Activated CD8-positive, alpha-beta memory T cell treated with anti-CD3 and anti-CD28 coated beads for 24 hours (primary cell): ENCODE data around the gene TGFB1.
"Not testable (repeated sequence)": the region's sequence is repeated elsewhere in the genome, so short reads cannot be mapped to it uniquely, and the experiment has no call there.

Experiments used
- DNase-seq: peaks from one replicate; pipeline ENCODE4 v3.0.0-alpha.2; 2020

Gene TGFB1

DNA sequence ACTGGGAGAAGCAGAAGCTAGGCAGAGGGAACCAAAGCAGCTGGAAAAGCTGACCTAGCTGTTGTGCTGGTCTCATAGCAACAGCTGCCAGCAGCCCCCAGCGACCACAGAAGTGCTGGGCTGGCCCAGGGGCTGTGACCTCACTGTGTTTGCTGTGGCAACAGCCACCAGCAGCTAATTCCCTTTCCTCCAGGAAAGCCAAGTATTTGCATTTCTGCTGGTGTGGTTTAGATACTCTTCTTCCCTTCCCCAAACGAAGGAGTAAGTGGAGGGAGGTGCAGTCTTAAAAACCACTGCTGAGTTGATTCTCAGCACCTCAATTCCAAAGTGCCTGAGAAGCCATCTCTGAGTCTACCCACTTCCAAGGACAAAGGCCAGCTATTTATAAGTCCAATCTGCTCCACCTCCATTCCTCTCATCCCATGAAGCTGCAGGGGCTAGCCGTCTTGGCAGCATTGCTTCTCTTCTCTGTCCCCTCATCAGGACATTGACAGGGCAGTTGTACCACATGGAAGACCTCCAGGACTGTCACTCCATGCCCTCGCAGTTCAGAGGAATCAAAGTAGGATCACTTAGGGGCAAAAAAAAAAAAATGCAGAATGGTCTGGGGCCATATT lies 55.3 kb downstream of the TGFB1 start:
- no peak for DNase-seq

DNA sequence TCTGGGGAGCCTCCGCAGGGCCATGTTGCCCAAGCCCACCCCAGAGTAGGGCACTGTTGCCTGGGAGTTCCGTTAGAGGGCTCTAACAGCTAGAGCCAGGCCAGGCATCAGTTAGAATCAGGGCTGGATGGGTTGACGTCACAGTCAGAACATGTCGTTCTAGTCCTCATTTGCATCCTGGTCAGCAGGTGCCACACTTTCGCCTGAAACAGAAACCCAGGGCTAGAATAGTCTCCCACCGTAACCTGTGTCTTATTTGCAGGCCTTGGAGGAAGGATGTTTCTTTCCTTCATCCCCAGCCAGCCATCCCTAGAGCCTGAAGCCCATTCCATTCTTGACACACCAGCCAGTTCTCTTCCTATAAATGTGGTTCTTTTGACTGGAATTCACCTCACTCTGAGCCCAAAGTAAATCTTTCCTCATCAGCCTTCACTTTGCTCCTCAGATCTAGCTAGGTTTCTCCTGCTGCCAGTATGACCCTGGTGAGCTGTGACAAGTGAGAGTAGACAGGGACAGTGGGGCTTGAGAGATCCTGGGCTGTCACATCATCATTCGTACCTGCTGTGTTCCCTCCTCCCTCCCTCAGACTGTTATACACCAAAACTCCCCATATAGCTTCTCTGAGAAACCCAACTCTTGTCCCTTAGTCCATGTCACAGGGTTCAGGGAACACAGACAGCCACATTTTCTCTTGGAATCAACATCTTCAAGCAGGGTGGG lies 55.9 kb downstream of the TGFB1 start:
- DNase-seq = no peak

DNA sequence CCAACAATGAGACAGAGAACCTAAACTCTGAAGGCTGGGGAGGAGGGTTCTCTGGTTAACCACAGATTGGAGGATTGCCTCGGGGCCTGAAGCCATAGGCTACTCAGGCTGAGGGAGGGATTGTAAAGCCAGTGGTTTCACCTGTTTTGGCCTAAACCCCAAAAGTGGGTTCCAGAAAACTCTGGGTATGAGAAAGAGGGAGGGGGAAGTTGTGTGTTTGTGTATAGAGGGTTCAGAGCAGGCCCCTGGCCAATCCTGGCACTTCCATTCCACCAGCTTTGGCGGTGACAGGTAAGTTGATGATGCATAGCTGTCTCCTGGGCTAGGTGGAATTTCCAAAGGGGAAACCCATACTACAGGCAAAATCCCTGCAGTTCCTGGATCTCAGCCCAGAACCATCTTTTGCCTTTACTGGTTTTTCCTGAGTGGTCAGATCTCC lies 57.3 kb downstream of the TGFB1 start:
- DNase-seq = no peak

DNA sequence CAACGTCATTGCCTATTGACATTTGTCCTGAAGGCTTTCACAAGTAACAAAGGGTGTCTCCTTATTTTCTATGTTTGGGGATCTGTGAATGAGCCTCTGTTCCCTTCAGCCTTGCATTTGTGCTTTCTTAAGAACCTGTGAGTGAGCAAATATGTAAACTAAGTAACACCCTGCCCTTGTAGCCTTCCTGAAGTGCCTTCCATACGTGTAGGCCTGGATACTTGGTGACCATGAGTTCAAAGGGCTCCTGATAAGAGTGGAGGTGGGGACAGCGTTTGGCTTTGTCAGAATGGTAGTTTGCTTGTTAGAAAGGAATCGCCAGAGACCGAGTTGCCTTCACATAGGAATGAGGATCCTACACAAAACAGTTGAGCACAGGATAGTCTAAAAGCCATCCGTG lies 58.2 kb downstream of the TGFB1 start:
- DNase-seq = no peak

DNA sequence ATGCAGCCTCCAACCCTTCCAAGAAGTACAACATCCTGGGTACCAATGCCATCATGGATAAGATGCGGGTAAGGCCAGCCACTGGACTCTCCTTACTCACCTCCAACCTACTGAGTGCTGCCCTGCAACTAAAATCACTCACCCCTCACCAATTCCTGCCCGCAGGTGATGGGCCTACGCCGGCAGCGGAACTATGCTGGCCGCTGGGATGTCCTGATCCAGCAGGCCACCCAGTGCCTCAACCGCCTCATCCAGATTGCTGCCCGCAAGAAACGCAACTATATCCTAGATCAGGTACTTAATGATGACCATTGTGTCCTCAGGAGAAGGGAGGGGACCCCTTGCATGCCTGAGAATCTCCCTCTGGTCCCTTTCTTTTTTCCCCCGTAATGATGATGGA lies 59.3 kb downstream of the TGFB1 start:
- DNase-seq = no peak

DNA sequence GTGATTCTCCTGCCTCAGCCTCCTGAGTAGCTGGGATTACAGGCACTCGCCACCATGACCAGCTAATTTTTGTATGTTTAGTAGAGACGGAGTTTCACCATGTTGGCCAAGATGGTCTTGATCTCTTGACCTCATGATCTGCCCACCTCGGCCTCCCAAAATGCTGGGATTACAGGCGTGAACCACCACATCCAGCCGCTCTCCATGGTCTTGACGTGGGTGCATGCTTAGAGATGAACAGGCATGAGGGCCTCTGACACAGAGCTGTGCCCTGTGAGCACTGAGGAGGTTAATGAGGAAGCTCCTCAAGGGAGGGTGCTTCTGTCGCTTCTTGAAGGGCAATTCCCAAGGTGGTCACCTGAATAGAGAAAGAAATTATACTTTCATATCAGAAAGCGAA lies 63.9 kb downstream of the TGFB1 start:
- DNase-seq = not testable (repeated sequence)

DNA sequence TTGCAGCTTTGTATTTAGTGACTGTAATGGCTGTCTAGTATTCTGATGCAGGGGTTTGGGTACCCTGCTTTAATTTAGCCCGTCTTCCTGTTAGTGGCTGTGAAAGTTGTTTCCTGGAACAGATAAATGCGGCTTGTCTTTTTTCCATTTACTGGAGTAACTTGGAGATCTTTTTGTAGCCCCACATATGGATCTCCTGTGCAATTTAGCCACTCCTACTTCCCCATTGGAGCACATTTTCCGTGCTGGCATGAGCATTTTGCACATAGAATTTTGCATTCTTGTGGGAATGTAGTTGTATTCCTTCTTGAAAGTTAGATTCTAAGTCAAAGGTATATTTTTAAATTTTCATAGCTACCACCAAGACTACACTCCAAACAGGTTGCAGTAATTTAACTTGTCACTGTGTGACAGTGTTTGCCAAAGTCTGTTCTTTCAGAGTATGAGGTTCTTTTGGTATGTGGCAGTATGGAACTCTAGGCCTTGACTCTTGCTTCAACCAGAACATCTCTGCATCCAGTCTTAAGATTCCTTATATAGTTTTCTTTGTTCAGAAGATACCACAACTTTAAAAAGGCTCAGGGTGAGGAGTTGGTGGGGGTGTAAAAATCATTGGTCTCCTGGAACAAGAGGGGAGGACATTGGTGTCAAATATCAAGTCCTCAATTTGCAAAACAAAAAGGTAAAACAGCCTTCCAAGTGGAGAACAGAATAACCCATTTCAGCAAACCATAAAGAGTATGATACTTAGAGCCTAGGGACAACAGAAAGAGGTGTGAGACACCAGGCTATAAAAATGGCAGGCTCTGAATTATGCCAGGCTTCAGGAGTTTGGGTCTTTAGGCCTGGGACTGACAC lies 64.8 kb downstream of the TGFB1 start:
- DNase-seq = no peak
